ENCODE results near the gene CDKAL1.
A peak's percentile ranks its signal among the peaks of the same experiment; 100 is the strongest.

Gene CDKAL1

GRCh38 chr6:20778459-20778858 is 244.2 kb downstream of the CDKAL1 start:
- DNase-seq (ENCODE audit: insufficient read length, low spot score) (no peak), FAIRE-seq (no peak)
- TF ChIP-seq POU2F2 (IDR thresholded peaks at IDR 0.05; ENCODE audit: low read depth, low read length) (no peak), SPI1 (IDR thresholded peaks at IDR 0.05; ENCODE audit: low read depth, low read length) (no peak), POLR2AphosphoS5 (IDR thresholded peaks at IDR 0.05; ENCODE audit: low read depth, low read length) (no peak), TAF1 (IDR thresholded peaks at IDR 0.05; ENCODE audit: low read depth, low read length) (no peak), POLR2A (IDR thresholded peaks at IDR 0.05; ENCODE audit: low read depth, low read length) (no peak), PAX5 (IDR thresholded peaks at IDR 0.05; ENCODE audit: insufficient read depth, low read length, severe bottlenecking) (no peak)

GRCh38 chr6:20778912-20779311 is 244.7 kb downstream of the CDKAL1 start:
- DNase-seq (ENCODE audit: insufficient read length, low spot score) (no peak), FAIRE-seq (no peak)
- no peak for TF ChIP-seq SPI1 (IDR thresholded peaks at IDR 0.05; ENCODE audit: low read depth, low read length)
- TF ChIP-seq POLR2A (IDR thresholded peaks at IDR 0.05; ENCODE audit: low read depth, low read length), result no peak
- TF ChIP-seq POU2F2 (IDR thresholded peaks at IDR 0.05; ENCODE audit: low read depth, low read length), result no peak
- TF ChIP-seq TAF1 (IDR thresholded peaks at IDR 0.05; ENCODE audit: low read depth, low read length), result no peak
- TF ChIP-seq POLR2AphosphoS5 (IDR thresholded peaks at IDR 0.05; ENCODE audit: low read depth, low read length), result no peak
- no peak for TF ChIP-seq PAX5 (IDR thresholded peaks at IDR 0.05; ENCODE audit: insufficient read depth, low read length, severe bottlenecking)

GRCh38 chr6:20789162-20789561 is 254.9 kb downstream of the CDKAL1 start:
- DNase-seq (ENCODE audit: insufficient read length, low spot score), result no peak
- no peak for FAIRE-seq
- TF ChIP-seq POLR2A (IDR thresholded peaks at IDR 0.05; ENCODE audit: low read depth, low read length) (no peak), PAX5 (IDR thresholded peaks at IDR 0.05; ENCODE audit: insufficient read depth, low read length, severe bottlenecking) (no peak), POLR2AphosphoS5 (IDR thresholded peaks at IDR 0.05; ENCODE audit: low read depth, low read length) (no peak), TAF1 (IDR thresholded peaks at IDR 0.05; ENCODE audit: low read depth, low read length) (no peak), POU2F2 (IDR thresholded peaks at IDR 0.05; ENCODE audit: low read depth, low read length) (no peak), SPI1 (IDR thresholded peaks at IDR 0.05; ENCODE audit: low read depth, low read length) (no peak)

- DNase-seq (ENCODE audit: insufficient read length, low spot score) (no peak), FAIRE-seq (no peak)
- no peak for TF ChIP-seq PAX5 (IDR thresholded peaks at IDR 0.05; ENCODE audit: insufficient read depth, low read length, severe bottlenecking)
- no peak for TF ChIP-seq SPI1 (IDR thresholded peaks at IDR 0.05; ENCODE audit: low read depth, low read length)
- TF ChIP-seq TAF1 (IDR thresholded peaks at IDR 0.05; ENCODE audit: low read depth, low read length), result no peak
- TF ChIP-seq POU2F2 (IDR thresholded peaks at IDR 0.05; ENCODE audit: low read depth, low read length), result no peak
- TF ChIP-seq POLR2AphosphoS5 (IDR thresholded peaks at IDR 0.05; ENCODE audit: low read depth, low read length), result no peak
- no peak for TF ChIP-seq POLR2A (IDR thresholded peaks at IDR 0.05; ENCODE audit: low read depth, low read length)
These were observed 256.0 kb downstream of the CDKAL1 start for GRCh38 chr6:20790032-20790791.

GRCh38 chr6:20791074-20791473 is 256.8 kb downstream of the CDKAL1 start:
- peak; percentile 70 for FAIRE-seq
- TF ChIP-seq SPI1 (IDR thresholded peaks at IDR 0.05; ENCODE audit: low read depth, low read length), result no peak
- no peak for TF ChIP-seq PAX5 (IDR thresholded peaks at IDR 0.05; ENCODE audit: insufficient read depth, low read length, severe bottlenecking)
- TF ChIP-seq POLR2AphosphoS5 (IDR thresholded peaks at IDR 0.05; ENCODE audit: low read depth, low read length), result no peak
- 0 out of 2 replicates have a peak, but pooled peaks have one; percentile 27 for TF ChIP-seq POU2F2 (IDR thresholded peaks at IDR 0.05; ENCODE audit: low read depth, low read length)
- DNase-seq (ENCODE audit: insufficient read length, low spot score), result no peak

- TF ChIP-seq POLR2A (IDR thresholded peaks at IDR 0.05; ENCODE audit: low read depth, low read length) (no peak), POLR2AphosphoS5 (IDR thresholded peaks at IDR 0.05; ENCODE audit: low read depth, low read length) (no peak), SPI1 (IDR thresholded peaks at IDR 0.05; ENCODE audit: low read depth, low read length) (no peak), PAX5 (IDR thresholded peaks at IDR 0.05; ENCODE audit: insufficient read depth, low read length, severe bottlenecking) (no peak), POU2F2 (IDR thresholded peaks at IDR 0.05; ENCODE audit: low read depth, low read length) (no peak)
- no peak for FAIRE-seq
- no peak for DNase-seq (ENCODE audit: insufficient read length, low spot score)
These were observed 257.7 kb downstream of the CDKAL1 start for GRCh38 chr6:20791944-20792343.

- DNase-seq (ENCODE audit: insufficient read length, low spot score), result no peak
These were observed 258.9 kb downstream of the CDKAL1 start for GRCh38 chr6:20793174-20793573.

GRCh38 chr6:20797597-20797996 is 263.3 kb downstream of the CDKAL1 start:
- no peak for DNase-seq (ENCODE audit: insufficient read length, low spot score)
- no peak for FAIRE-seq
- TF ChIP-seq POLR2AphosphoS5 (IDR thresholded peaks at IDR 0.05; ENCODE audit: low read depth, low read length) (no peak), TAF1 (IDR thresholded peaks at IDR 0.05; ENCODE audit: low read depth, low read length) (no peak), SPI1 (IDR thresholded peaks at IDR 0.05; ENCODE audit: low read depth, low read length) (no peak), POU2F2 (IDR thresholded peaks at IDR 0.05; ENCODE audit: low read depth, low read length) (no peak), PAX5 (IDR thresholded peaks at IDR 0.05; ENCODE audit: insufficient read depth, low read length, severe bottlenecking) (no peak), POLR2A (IDR thresholded peaks at IDR 0.05; ENCODE audit: low read depth, low read length) (no peak)

More at GRCh38 chr6:20793174-20793573, 258.9 kb downstream of the CDKAL1 start:
- no peak for FAIRE-seq
- no peak for TF ChIP-seq POU2F2 (IDR thresholded peaks at IDR 0.05; ENCODE audit: low read depth, low read length)
- no peak for TF ChIP-seq PAX5 (IDR thresholded peaks at IDR 0.05; ENCODE audit: insufficient read depth, low read length, severe bottlenecking)
- no peak for TF ChIP-seq SPI1 (IDR thresholded peaks at IDR 0.05; ENCODE audit: low read depth, low read length)
- no peak for TF ChIP-seq TAF1 (IDR thresholded peaks at IDR 0.05; ENCODE audit: low read depth, low read length)
- no peak for TF ChIP-seq POLR2A (IDR thresholded peaks at IDR 0.05; ENCODE audit: low read depth, low read length)
- TF ChIP-seq POLR2AphosphoS5 (IDR thresholded peaks at IDR 0.05; ENCODE audit: low read depth, low read length), result no peak

GRCh38 chr6:20800229-20800628 is 266.0 kb downstream of the CDKAL1 start:
- DNase-seq (ENCODE audit: insufficient read length, low spot score), result no peak
- FAIRE-seq, result no peak
- no peak for TF ChIP-seq SPI1 (IDR thresholded peaks at IDR 0.05; ENCODE audit: low read depth, low read length)
- no peak for TF ChIP-seq POLR2AphosphoS5 (IDR thresholded peaks at IDR 0.05; ENCODE audit: low read depth, low read length)
- TF ChIP-seq TAF1 (IDR thresholded peaks at IDR 0.05; ENCODE audit: low read depth, low read length), result no peak
- TF ChIP-seq POU2F2 (IDR thresholded peaks at IDR 0.05; ENCODE audit: low read depth, low read length), result no peak
- no peak for TF ChIP-seq PAX5 (IDR thresholded peaks at IDR 0.05; ENCODE audit: insufficient read depth, low read length, severe bottlenecking)
- no peak for TF ChIP-seq POLR2A (IDR thresholded peaks at IDR 0.05; ENCODE audit: low read depth, low read length)
